Stimulated activated CD8-positive, alpha-beta memory T cell treated with anti-CD3 and anti-CD28 coated beads, Interleukin-15, amount 100 ng/mL, for 24 hours (primary cell): ENCODE results near the gene RASSF7.

Experiments used
- DNase-seq: peaks from one replicate; pipeline ENCODE4 v3.0.0-alpha.2; 2020; ENCODE audit warnings: low read depth

RASSF7 gene

GRCh38 chr11:610146-610801 is 49.5 kb downstream of the RASSF7 start:
- DNase-seq = no peak

GRCh38 chr11:611001-611996 is 50.5 kb downstream of the RASSF7 start:
- no peak for DNase-seq

DNA sequence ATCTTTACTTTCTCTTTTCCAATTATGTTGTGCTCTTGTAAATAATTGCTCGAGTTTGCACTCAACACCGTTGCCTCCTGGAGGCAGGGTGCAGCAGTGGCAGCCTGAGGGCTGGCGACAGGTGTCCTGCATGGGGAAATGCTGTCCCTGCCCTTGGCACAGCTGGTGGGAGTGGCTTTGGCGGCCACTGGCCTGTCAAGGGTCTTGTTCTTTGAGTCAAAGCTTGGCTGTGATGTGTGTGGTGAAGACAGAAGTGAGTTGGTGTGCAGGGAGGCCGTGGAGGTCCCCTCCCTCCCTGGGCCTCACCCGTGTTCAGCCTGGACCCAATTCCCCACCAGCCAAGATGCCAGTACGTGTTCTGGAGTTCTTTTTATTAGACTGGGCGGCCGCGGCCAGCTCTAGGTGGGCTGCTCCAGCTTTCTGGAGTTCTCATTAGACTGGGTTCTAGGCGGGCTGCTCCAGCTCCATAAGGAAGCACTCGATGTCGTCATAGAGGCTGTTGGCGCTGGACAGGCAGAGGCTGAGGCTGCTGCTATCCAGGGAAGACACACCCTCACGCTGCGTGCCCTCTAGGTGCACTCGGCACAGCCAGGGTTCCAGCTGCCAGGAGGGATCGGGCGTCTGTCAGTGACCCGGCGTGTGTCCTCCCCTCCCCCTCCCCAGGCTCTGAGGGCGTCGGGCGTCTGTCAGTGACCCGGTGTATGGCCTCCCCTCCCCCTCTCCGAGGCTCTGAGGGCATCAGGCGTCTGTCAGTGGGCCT is 51.6 kb downstream of the RASSF7 start:
- no peak for DNase-seq

DNA sequence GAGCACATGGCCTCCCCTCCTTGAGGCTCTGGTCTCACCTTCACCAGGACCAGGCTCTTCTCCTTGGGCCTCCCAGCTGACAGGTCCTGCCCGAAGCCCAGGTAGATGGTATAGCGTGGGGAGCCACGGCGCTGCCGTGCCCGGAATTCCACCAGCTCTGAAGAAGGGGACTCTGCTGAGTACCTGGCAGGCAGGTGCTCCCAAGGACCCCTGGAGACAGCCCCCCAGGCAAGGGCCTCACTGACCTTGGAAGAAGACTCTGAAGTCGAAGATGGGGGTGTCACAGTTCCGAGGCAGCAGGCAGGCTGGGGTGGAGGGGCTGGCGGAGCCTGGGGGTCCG is 52.2 kb downstream of the RASSF7 start:
- DNase-seq = no peak

- peak; percentile 47 for DNase-seq
These were observed 52.7 kb downstream of the RASSF7 start for GRCh38 chr11:613369-613968.
